SK-N-SH treated with all-trans-retinoic acid at 6 μM for 48 hours (cell line): Measurements from ENCODE around the gene MCOLN3.

Experiments used
- ARNTL ChIP-seq: fragments of 450-650 bp; formaldehyde crosslinking; IDR thresholded peaks from 2 replicates; pipeline ENCODE4 v1.5.0; 2020; ENCODE audit warnings: low read depth, mild to moderate bottlenecking, moderate library complexity, borderline replicate concordance
- CREB5 ChIP-seq: fragments of 250-450 bp; sonication (Bioruptor Pico); IDR thresholded peaks from 2 replicates; pipeline ENCODE4 v1.5.1; 2020; ENCODE audit warnings: low read depth, mild to moderate bottlenecking, moderate library complexity
- ESRRG ChIP-seq: fragments of 250-450 bp; sonication (Bioruptor Pico); IDR thresholded peaks from 2 replicates; pipeline ENCODE4 v1.6.1; 2021; ENCODE audit warnings: mild to moderate bottlenecking
- PATZ1 ChIP-seq: fragments of 250-450 bp; sonication (Bioruptor Pico); IDR thresholded peaks from 2 replicates; pipeline ENCODE4 v1.8.0; 2020; ENCODE audit warnings: mild to moderate bottlenecking, moderate library complexity, borderline replicate concordance
- POU6F1 ChIP-seq: fragments of 250-450 bp; sonication (Bioruptor Pico); IDR thresholded peaks from 2 replicates; pipeline ENCODE4 v1.8.0; 2021; ENCODE audit warnings: low read depth, mild to moderate bottlenecking, moderate library complexity, borderline replicate concordance
- RARB ChIP-seq: fragments of 250-450 bp; sonication (Bioruptor Pico); IDR thresholded peaks from 2 replicates; pipeline ENCODE4 v1.8.0; 2021; ENCODE audit warnings: mild to moderate bottlenecking, moderate library complexity
- TSHZ2 ChIP-seq: fragments of 250-450 bp; sonication (Bioruptor Pico); IDR thresholded peaks from 2 replicates; pipeline ENCODE4 v1.5.0; 2020; ENCODE audit warnings: mild to moderate bottlenecking, moderate library complexity
- ZC3H10 ChIP-seq: fragments of 250-450 bp; sonication (Bioruptor Pico); IDR thresholded peaks from 2 replicates; pipeline ENCODE4 v1.5.1; 2021; ENCODE audit warnings: mild to moderate bottlenecking, moderate library complexity
- ZFP3 ChIP-seq: fragments of 250-450 bp; sonication (Bioruptor Pico); IDR thresholded peaks from 2 replicates; pipeline ENCODE4 v1.5.0; 2020; ENCODE audit warnings: mild to moderate bottlenecking, moderate library complexity
- ZFP30 ChIP-seq: fragments of 450-650 bp; formaldehyde crosslinking; IDR thresholded peaks from 2 replicates; pipeline ENCODE4 v1.5.0; 2022; ENCODE audit warnings: mild to moderate bottlenecking, moderate library complexity
- ZNF70 ChIP-seq: fragments of 450-650 bp; formaldehyde crosslinking; IDR thresholded peaks from 2 replicates; pipeline ENCODE4 v1.5.0; 2020; ENCODE audit warnings: mild to moderate bottlenecking, moderate library complexity

DNA sequence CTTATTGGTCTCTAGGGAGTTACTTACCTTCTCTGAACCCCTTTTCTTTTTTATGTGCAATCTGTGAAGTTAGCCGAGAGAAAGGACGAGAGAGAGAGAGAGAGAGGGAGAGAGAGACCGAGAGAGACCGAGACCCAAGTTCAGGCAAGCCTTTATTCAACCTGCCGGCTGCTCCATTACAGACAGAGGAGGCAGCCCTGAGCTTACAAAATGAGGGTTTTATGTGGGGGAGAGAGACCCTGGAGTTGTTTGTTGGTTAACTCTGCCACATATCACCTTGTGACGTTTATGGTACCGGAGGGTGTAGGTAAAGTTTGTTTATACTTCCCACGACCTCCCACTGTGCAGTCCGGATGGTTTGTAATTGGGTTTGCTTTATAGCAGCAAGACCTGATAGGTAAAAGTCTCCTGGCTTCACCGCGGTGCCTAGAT, 1.5 kb upstream of the MCOLN3 start:
- TF ChIP-seq ESRRG (CRISPR knock-in tag) (no peak), RARB (CRISPR knock-in tag) (no peak), CREB5 (no peak), POU6F1 (CRISPR knock-in tag) (no peak), PATZ1 (CRISPR knock-in tag) (no peak), ZFP30 (CRISPR knock-in tag) (no peak), ARNTL (CRISPR knock-in tag) (no peak), ZNF70 (CRISPR knock-in tag) (no peak), TSHZ2 (CRISPR knock-in tag) (no peak), ZC3H10 (CRISPR knock-in tag) (no peak), ZFP3 (CRISPR knock-in tag) (no peak)
